OCI-LY1 (cell line): Measurements from ENCODE around the gene FOXF2.

Experiments
- EZH2 ChIP-seq: fragments of 200-600 bp; sonication (generic), shearing (Covaris generic); IDR thresholded peaks from 2 replicates; pipeline ENCODE4 v1.8.0; 2017; ENCODE audit warnings: borderline replicate concordance, mixed run types, mild to moderate bottlenecking, antibody characterized with exemption, low read length, moderate library complexity, mixed read lengths
- TF ChIP-seq, protein P1 (sequence below): fragments of 200-600 bp; sonication (generic), shearing (Covaris generic); IDR thresholded peaks from 2 replicates; pipeline ENCODE4 v1.5.1; 2017; ENCODE audit warnings: mild to moderate bottlenecking, antibody characterized with exemption, low read length, moderate library complexity, mixed read lengths

GRCh38 chr6:1394514-1395463 lies 5.4 kb downstream of the FOXF2 start:
- TF ChIP-seq, protein P1, sequence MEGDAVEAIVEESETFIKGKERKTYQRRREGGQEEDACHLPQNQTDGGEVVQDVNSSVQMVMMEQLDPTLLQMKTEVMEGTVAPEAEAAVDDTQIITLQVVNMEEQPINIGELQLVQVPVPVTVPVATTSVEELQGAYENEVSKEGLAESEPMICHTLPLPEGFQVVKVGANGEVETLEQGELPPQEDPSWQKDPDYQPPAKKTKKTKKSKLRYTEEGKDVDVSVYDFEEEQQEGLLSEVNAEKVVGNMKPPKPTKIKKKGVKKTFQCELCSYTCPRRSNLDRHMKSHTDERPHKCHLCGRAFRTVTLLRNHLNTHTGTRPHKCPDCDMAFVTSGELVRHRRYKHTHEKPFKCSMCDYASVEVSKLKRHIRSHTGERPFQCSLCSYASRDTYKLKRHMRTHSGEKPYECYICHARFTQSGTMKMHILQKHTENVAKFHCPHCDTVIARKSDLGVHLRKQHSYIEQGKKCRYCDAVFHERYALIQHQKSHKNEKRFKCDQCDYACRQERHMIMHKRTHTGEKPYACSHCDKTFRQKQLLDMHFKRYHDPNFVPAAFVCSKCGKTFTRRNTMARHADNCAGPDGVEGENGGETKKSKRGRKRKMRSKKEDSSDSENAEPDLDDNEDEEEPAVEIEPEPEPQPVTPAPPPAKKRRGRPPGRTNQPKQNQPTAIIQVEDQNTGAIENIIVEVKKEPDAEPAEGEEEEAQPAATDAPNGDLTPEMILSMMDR: no peak
- TF ChIP-seq EZH2: no peak
